Measurements from ENCODE around the gene RRP15.

DNA sequence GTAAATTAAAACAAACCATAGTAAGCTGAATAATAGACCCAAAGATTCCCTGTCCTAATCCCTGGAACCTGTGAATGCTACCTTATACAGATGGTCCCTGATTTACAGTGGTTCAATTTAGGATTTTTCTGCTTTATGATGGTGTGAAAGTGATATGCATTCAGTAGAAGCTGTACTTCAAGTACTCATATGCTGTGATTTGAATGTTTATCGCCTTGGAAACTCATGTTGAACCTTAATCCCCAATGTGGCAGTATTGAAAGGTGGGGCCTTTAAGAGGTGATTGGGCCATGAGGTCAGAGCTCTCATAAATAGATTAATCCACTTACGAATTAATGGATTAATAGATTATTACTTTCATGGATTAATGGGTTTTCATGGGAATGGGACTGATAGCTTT, 10.6 kb upstream of the RRP15 start:
- TF ChIP-seq ZNF350 (CRISPR knock-in tag; IDR thresholded peaks at IDR 0.05; ENCODE audit: borderline replicate concordance, low read depth) (no peak), ZBTB1 (CRISPR knock-in tag; IDR thresholded peaks at IDR 0.05; ENCODE audit: borderline replicate concordance) (no peak), CBX1 (IDR thresholded peaks at IDR 0.05; ENCODE audit: low read depth) (no peak), RFX3 (CRISPR knock-in tag; IDR thresholded peaks at IDR 0.05) (no peak), EZH2 (conservative IDR thresholded peaks at IDR 0.05; ENCODE audit: low read depth, low read length) (no peak), YY1 (IDR thresholded peaks at IDR 0.05; ENCODE audit: insufficient read depth, insufficient replicate concordance, low read depth, low read length) (no peak), CEBPB (IDR thresholded peaks at IDR 0.05; ENCODE audit: borderline replicate concordance, low read depth, low read length) (no peak), TAF1 (CRISPR knock-in tag; IDR thresholded peaks at IDR 0.05) (no peak), ZNF552 (CRISPR knock-in tag; IDR thresholded peaks at IDR 0.05; ENCODE audit: borderline replicate concordance) (no peak), IKZF1 (IDR thresholded peaks at IDR 0.05) (no peak)
- TF ChIP-seq, protein P1, sequence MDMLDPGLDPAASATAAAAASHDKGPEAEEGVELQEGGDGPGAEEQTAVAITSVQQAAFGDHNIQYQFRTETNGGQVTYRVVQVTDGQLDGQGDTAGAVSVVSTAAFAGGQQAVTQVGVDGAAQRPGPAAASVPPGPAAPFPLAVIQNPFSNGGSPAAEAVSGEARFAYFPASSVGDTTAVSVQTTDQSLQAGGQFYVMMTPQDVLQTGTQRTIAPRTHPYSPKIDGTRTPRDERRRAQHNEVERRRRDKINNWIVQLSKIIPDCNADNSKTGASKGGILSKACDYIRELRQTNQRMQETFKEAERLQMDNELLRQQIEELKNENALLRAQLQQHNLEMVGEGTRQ (IDR thresholded peaks at IDR 0.05; ENCODE audit: low read depth, low read length) = no peak
- TF ChIP-seq, protein P1 (CRISPR knock-in tag; IDR thresholded peaks at IDR 0.05; ENCODE audit: borderline replicate concordance) = no peak
- TF ChIP-seq, protein P2, sequence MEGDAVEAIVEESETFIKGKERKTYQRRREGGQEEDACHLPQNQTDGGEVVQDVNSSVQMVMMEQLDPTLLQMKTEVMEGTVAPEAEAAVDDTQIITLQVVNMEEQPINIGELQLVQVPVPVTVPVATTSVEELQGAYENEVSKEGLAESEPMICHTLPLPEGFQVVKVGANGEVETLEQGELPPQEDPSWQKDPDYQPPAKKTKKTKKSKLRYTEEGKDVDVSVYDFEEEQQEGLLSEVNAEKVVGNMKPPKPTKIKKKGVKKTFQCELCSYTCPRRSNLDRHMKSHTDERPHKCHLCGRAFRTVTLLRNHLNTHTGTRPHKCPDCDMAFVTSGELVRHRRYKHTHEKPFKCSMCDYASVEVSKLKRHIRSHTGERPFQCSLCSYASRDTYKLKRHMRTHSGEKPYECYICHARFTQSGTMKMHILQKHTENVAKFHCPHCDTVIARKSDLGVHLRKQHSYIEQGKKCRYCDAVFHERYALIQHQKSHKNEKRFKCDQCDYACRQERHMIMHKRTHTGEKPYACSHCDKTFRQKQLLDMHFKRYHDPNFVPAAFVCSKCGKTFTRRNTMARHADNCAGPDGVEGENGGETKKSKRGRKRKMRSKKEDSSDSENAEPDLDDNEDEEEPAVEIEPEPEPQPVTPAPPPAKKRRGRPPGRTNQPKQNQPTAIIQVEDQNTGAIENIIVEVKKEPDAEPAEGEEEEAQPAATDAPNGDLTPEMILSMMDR (CRISPR knock-in tag; IDR thresholded peaks at IDR 0.05) = no peak
- TF ChIP-seq, protein P3, sequence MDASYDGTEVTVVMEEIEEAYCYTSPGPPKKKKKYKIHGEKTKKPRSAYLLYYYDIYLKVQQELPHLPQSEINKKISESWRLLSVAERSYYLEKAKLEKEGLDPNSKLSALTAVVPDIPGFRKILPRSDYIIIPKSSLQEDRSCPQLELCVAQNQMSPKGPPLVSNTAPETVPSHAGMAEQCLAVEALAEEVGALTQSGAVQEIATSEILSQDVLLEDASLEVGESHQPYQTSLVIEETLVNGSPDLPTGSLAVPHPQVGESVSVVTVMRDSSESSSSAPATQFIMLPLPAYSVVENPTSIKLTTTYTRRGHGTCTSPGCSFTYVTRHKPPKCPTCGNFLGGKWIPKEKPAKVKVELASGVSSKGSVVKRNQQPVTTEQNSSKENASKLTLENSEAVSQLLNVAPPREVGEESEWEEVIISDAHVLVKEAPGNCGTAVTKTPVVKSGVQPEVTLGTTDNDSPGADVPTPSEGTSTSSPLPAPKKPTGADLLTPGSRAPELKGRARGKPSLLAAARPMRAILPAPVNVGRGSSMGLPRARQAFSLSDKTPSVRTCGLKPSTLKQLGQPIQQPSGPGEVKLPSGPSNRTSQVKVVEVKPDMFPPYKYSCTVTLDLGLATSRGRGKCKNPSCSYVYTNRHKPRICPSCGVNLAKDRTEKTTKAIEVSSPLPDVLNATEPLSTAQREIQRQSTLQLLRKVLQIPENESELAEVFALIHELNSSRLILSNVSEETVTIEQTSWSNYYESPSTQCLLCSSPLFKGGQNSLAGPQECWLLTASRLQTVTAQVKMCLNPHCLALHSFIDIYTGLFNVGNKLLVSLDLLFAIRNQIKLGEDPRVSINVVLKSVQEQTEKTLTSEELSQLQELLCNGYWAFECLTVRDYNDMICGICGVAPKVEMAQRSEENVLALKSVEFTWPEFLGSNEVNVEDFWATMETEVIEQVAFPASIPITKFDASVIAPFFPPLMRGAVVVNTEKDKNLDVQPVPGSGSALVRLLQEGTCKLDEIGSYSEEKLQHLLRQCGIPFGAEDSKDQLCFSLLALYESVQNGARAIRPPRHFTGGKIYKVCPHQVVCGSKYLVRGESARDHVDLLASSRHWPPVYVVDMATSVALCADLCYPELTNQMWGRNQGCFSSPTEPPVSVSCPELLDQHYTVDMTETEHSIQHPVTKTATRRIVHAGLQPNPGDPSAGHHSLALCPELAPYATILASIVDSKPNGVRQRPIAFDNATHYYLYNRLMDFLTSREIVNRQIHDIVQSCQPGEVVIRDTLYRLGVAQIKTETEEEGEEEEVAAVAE (CRISPR knock-in tag; IDR thresholded peaks at IDR 0.05; ENCODE audit: borderline replicate concordance) = no peak
- TF ChIP-seq, protein P4, sequence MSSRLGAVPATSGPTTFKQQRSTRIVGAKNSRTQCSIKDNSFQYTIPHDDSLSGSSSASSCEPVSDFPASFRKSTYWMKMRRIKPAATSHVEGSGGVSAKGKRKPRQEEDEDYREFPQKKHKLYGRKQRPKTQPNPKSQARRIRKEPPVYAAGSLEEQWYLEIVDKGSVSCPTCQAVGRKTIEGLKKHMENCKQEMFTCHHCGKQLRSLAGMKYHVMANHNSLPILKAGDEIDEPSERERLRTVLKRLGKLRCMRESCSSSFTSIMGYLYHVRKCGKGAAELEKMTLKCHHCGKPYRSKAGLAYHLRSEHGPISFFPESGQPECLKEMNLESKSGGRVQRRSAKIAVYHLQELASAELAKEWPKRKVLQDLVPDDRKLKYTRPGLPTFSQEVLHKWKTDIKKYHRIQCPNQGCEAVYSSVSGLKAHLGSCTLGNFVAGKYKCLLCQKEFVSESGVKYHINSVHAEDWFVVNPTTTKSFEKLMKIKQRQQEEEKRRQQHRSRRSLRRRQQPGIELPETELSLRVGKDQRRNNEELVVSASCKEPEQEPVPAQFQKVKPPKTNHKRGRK (CRISPR knock-in tag; IDR thresholded peaks at IDR 0.05) = no peak

Measured in HepG2 (cell line).